Tibial nerve (tissue), 4 donors: Measurements from ENCODE around the gene ATP6V1F. TPM values are rescaled to one million over a fixed set of nuclear protein-coding genes. Genes with fewer than 3 reads are reported as not detected.

Experiments used
- DNase-seq, 2 donors: peaks; one replicate each; pipeline ENCODE4 v3.0.0-alpha.2; 2019; ENCODE audit warnings: low spot score in 2 of 2
- H3K27ac ChIP-seq, 4 donors: fragments of 200-600 bp; sonication (generic) in 3 of 4; one replicate each; pipeline ENCODE4 v1.5.1; 2017 to 2019; ENCODE audit warnings: mild to moderate bottlenecking in 1 of 4
- H3K27me3 ChIP-seq, 2 donors: fragments of 200-600 bp; sonication (generic) in 1 of 2; one replicate each; pipeline versions ENCODE4 v1.5.1 to v1.6.0; 2017 to 2019
- H3K36me3 ChIP-seq, 3 donors: fragments of 200-600 bp; sonication (generic); one replicate each; pipeline ENCODE4 v1.5.1; 2018 to 2019
- H3K4me1 ChIP-seq, 4 donors: fragments of 200-600 bp; sonication (generic) in 3 of 4; one replicate each; pipeline ENCODE4 v1.5.1; 2017 to 2019
- H3K4me3 ChIP-seq, 4 donors: fragments of 200-600 bp; sonication (generic) in 3 of 4; one replicate each; pipeline ENCODE4 v1.5.1; 2017 to 2019; ENCODE audit warnings: mild to moderate bottlenecking in 1 of 4, moderate library complexity in 1 of 4
- H3K9me3 ChIP-seq, 4 donors: fragments of 200-600 bp; sonication (generic) in 3 of 4; one replicate each; pipeline ENCODE4 v1.5.1; 2017 to 2019
- CTCF ChIP-seq, 5 experiments: fragments of 200-600 bp in 3 of 5; fragments of 450-650 bp in 2 of 5; sonication (generic) in 3 of 5; IDR thresholded peaks; one replicate each; pipeline ENCODE4 v1.5.1; 2016 to 2019; ENCODE audit warnings: antibody characterized with exemption in 5 of 5, mild to moderate bottlenecking in 3 of 5, moderate library complexity in 2 of 5
- EP300 ChIP-seq, 2 donors: sonication (generic); formaldehyde crosslinking; IDR thresholded peaks; one replicate each; pipeline ENCODE4 v1.6.1; 2017; ENCODE audit warnings: antibody characterized with exemption in 2 of 2, mild to moderate bottlenecking in 1 of 2
- POLR2A ChIP-seq, 2 donors: fragments of 450-650 bp; IDR thresholded peaks; one replicate each; pipeline ENCODE4 v1.6.1; 2017; ENCODE audit warnings: antibody characterized with exemption in 2 of 2, mild to moderate bottlenecking in 2 of 2, moderate library complexity in 2 of 2
- WGBS, 2 donors: methylation state at CpG; one replicate each; pipeline ENCODE4 v1.1.5; 2018; 5-methylcytosine and 5-hydroxymethylcytosine counted together
- total RNA-seq, 4 donors: library from RNA; depleted of rRNA; stranded (reverse); fragments of >200 nt; gene quantifications; one replicate each; pipeline ENCODE4 v1.1.0, GENCODE V29; 2016

ATP6V1F gene
- total RNA-seq, 4 donors from 2014 or later = 57.9 to 122 (median 75.4) TPM

GRCh38 chr7:128869944-128870285 lies 7.3 kb downstream of the ATP6V1F start:
- 9 to 21% methylated on average over 12 to 20 of the region's 30 CpGs for WGBS, 2 donors
- peaks cover 0 to 24% (median 0%) of the 10 kb centered on the region in 3 donors for H3K36me3 ChIP-seq
- no peak for DNase-seq

GRCh38 chr7:128871050-128871449 lies 8.4 kb downstream of the ATP6V1F start:
- TF ChIP-seq CTCF (IDR thresholded peaks at IDR 0.05) = no peak
- Histone ChIP-seq H3K27me3 (peaks cover 0 to 8% of the 10 kb centered on the region in 2 donors), H3K4me3 (no peak overlapping the region), H3K27ac (no peak overlapping the region), H3K9me3 (no peaks in the 10 kb centered on the region), H3K36me3 (peaks cover 0 to 13% (median 0%) of the 10 kb centered on the region in 3 donors), H3K4me1 (peaks cover 0 to 24% (median 16%) of the 10 kb centered on the region in 4 donors)
- WGBS, 2 donors = 90 to 94% methylated on average over 5 of the region's 5 CpGs
- no peak for DNase-seq

More at GRCh38 chr7:128869944-128870285, 7.3 kb downstream of the ATP6V1F start:
- TF ChIP-seq POLR2A (IDR thresholded peaks at IDR 0.05) (no peak), EP300 (IDR thresholded peaks at IDR 0.05) (no peak), CTCF (IDR thresholded peaks at IDR 0.05) (no peak)
- H3K4me3 ChIP-seq = peak overlapping the region; percentile 40 to 66 (median 52)
- H3K9me3 ChIP-seq = no peaks in the 10 kb centered on the region
- H3K27ac ChIP-seq = peak overlapping the region in 2 of 4 donors; percentile 17 to 30
- H3K4me1 ChIP-seq = peaks cover 0 to 24% (median 16%) of the 10 kb centered on the region in 4 donors
- peaks cover 0 to 8% of the 10 kb centered on the region in 2 donors for H3K27me3 ChIP-seq

GRCh38 chr7:128872394-128872824 lies 9.8 kb downstream of the ATP6V1F start:
- Histone ChIP-seq H3K36me3 (no peaks in the 10 kb centered on the region), H3K27me3 (peaks cover 0 to 8% of the 10 kb centered on the region in 2 donors), H3K4me3 (no peak overlapping the region), H3K27ac (no peak overlapping the region), H3K9me3 (no peaks in the 10 kb centered on the region), H3K4me1 (peaks cover 0 to 24% (median 16%) of the 10 kb centered on the region in 4 donors)
- TF ChIP-seq CTCF (IDR thresholded peaks at IDR 0.05) (no peak), POLR2A (IDR thresholded peaks at IDR 0.05) (no peak)
- 63 to 66% methylated on average over 13 of the region's 13 CpGs for WGBS, 2 donors
- no peak for DNase-seq

GRCh38 chr7:128873234-128873633 lies 10.6 kb downstream of the ATP6V1F start:
- peaks cover 0 to 8% of the 10 kb centered on the region in 2 donors for H3K27me3 ChIP-seq
- H3K4me1 ChIP-seq = peaks cover 0 to 20% (median 16%) of the 10 kb centered on the region in 4 donors
- H3K36me3 ChIP-seq = no peaks in the 10 kb centered on the region
- 72% methylated on average over 7 to 9 of the region's 9 CpGs for WGBS, 2 donors
- TF ChIP-seq POLR2A (IDR thresholded peaks at IDR 0.05) = no peak
- TF ChIP-seq EP300 (IDR thresholded peaks at IDR 0.05) = no peak
- TF ChIP-seq CTCF (IDR thresholded peaks at IDR 0.05) = no peak
- no peak overlapping the region for H3K27ac ChIP-seq
- H3K9me3 ChIP-seq = no peaks in the 10 kb centered on the region
- no peak for DNase-seq
- H3K4me3 ChIP-seq = no peak overlapping the region

GRCh38 chr7:128874140-128875031 lies 11.7 kb downstream of the ATP6V1F start:
- no peak overlapping the region for H3K4me3 ChIP-seq
- WGBS, 2 donors = 78 to 80% methylated on average over 20 to 21 of the region's 22 CpGs
- no peaks in the 10 kb centered on the region for H3K9me3 ChIP-seq
- H3K36me3 ChIP-seq = no peaks in the 10 kb centered on the region
- peaks cover 0 to 8% of the 10 kb centered on the region in 2 donors for H3K27me3 ChIP-seq
- peaks cover 0 to 9% (median 7%) of the 10 kb centered on the region in 4 donors for H3K4me1 ChIP-seq
- no peak for DNase-seq
- TF ChIP-seq EP300 (IDR thresholded peaks at IDR 0.05) = no peak
- no peak for TF ChIP-seq POLR2A (IDR thresholded peaks at IDR 0.05)
- no peak for TF ChIP-seq CTCF (IDR thresholded peaks at IDR 0.05)
- peak overlapping the region in 1 of 4 donors; percentile 12 for H3K27ac ChIP-seq
